K562 (cell line): ENCODE results near the gene WDR20. TPM values are rescaled to one million over a fixed set of nuclear protein-coding genes. Genes with fewer than 3 reads are reported as not detected.

ENCODE experiments used
- ATAC-seq: fragments of 200-7000 bp; cut with Tn5 transposase; 3 replicates; pipeline ENCODE4 v1.9.1; 2020; ENCODE audit warnings: moderate library complexity
- BruUV-seq: library from RNA; stranded (reverse); fragments of 400-500 nt; replicated peaks from 2 replicates; lab custom pipeline; 2021; lab: Mats Ljungman, UMichigan
- CTCF ChIA-PET: fragments of 300-600 bp; formaldehyde crosslinking; extraction: SDS; loops from one replicate; lab custom pipeline; 2021; ENCODE audit warnings: low intra/inter-chr PET ratio; lab: Yijun Ruan, JAX
- POLR2A ChIA-PET: fragments of 300-600, 350-650 bp; sonication (Branson Sonifier 250); formaldehyde crosslinking; extraction: SDS; loops from one replicate; lab custom pipeline; 2021; ENCODE audit warnings: antibody characterized with exemption, inconsistent platforms; lab: Yijun Ruan, JAX
- DNase-seq, 4 experiments: peaks; one replicate each; pipeline versions ENCODE4 v3.0.0 to v3.0.0-alpha.2; 2011 to 2018; ENCODE audit warnings: low spot score in 3 of 4, mixed read lengths in 3 of 4; ENCODE audit errors: extremely low read depth in 1 of 4
- FAIRE-seq: peaks from 2 replicates; lab custom pipeline; 2011; peaks lifted over from hg19 to GRCh38; lab: Jason Lieb, UNC
- H2AFZ ChIP-seq: 2 replicates; pipeline ENCODE4 v1.6.0; 2011; ENCODE audit warnings: low read depth, low read length, control low read depth, inconsistent platforms
- H3K27ac ChIP-seq: fragments of 200-600 bp; 3 replicates; pipeline ENCODE4 v1.8.0; 2011; ENCODE audit warnings: low read depth, mild to moderate bottlenecking, control low read depth, inconsistent platforms, low read length, moderate library complexity, mixed read lengths; ENCODE audit errors: extremely low read depth
- H3K27me3 ChIP-seq, 2 experiments: fragments of 300-600 bp in 1 of 2; 2 replicates in 1 of 2; 3 replicates in 1 of 2; pipeline versions ENCODE4 v1.6.0 to v1.8.0; 2011; ENCODE audit warnings: inconsistent platforms in 2 of 2, low read length in 2 of 2, mild to moderate bottlenecking in 1 of 2, mixed read lengths in 1 of 2, moderate library complexity in 1 of 2; ENCODE audit not compliant: control insufficient read depth in 2 of 2, insufficient read depth in 2 of 2
- H3K36me3 ChIP-seq: fragments of 300-600 bp; 3 replicates; pipeline ENCODE4 v1.8.0; 2011; ENCODE audit warnings: mild to moderate bottlenecking, low read length, inconsistent platforms; ENCODE audit not compliant: control insufficient read depth, insufficient read depth
- H3K4me1 ChIP-seq, 2 experiments: fragments of 200-600 bp in 1 of 2; replicated peaks in 1 of 2; 2 replicates in 1 of 2; 3 replicates in 1 of 2; pipeline versions ENCODE4 v1.5.1 to v1.8.0; 2011; ENCODE audit warnings: inconsistent platforms in 2 of 2, low read length in 2 of 2, mild to moderate bottlenecking in 1 of 2, mixed read lengths in 1 of 2, moderate library complexity in 1 of 2; ENCODE audit not compliant: control insufficient read depth in 2 of 2, insufficient read depth in 2 of 2
- H3K4me2 ChIP-seq: 2 replicates; pipeline ENCODE4 v1.6.1; 2011; ENCODE audit warnings: low read length, control low read depth, inconsistent platforms, mixed read lengths; ENCODE audit not compliant: insufficient read depth
- H3K4me3 ChIP-seq: fragments of 200-600 bp; sonication (generic), shearing (Covaris generic); 2 replicates; pipeline ENCODE4 v1.5.1; 2016; ENCODE audit warnings: control low read depth, inconsistent platforms
- H3K79me2 ChIP-seq: fragments of 200-600 bp; 3 replicates; pipeline ENCODE4 v1.8.0; 2011; ENCODE audit warnings: low read length, inconsistent platforms; ENCODE audit not compliant: control insufficient read depth, insufficient read depth
- H3K9ac ChIP-seq, 2 experiments: 2 replicates each; pipeline versions ENCODE4 v1.6.0 to v1.6.1; 2011; ENCODE audit warnings: low read depth in 2 of 2, low read length in 2 of 2, control low read depth in 1 of 2, inconsistent platforms in 1 of 2, mild to moderate bottlenecking in 1 of 2, mixed read lengths in 1 of 2; ENCODE audit not compliant: insufficient read depth in 1 of 2
- H3K9me1 ChIP-seq: one replicate; pipeline ENCODE4 v1.6.0; 2011; ENCODE audit warnings: inconsistent platforms, mild to moderate bottlenecking, low read length, moderate library complexity; ENCODE audit not compliant: control insufficient read depth, insufficient read depth
- H3K9me3 ChIP-seq: replicated peaks from 2 replicates; pipeline ENCODE4 v1.5.1; 2011; ENCODE audit warnings: low read depth, low read length, inconsistent platforms; ENCODE audit not compliant: control insufficient read depth, insufficient read depth
- H4K20me1 ChIP-seq: replicated peaks from 2 replicates; pipeline ENCODE4 v1.6.1; 2011; ENCODE audit warnings: low read length, inconsistent platforms, mixed read lengths; ENCODE audit not compliant: control insufficient read depth, insufficient read depth
- ETV6 ChIP-seq, 3 experiments: fragments of 150-350 bp in 1 of 3; sonication (generic) in 1 of 3; formaldehyde crosslinking in 1 of 3; IDR thresholded peaks; 2 replicates each; pipeline versions ENCODE4 v1.6.1 to v1.8.0; 2014 to 2022; ENCODE audit warnings: borderline replicate concordance in 2 of 3, low read depth in 2 of 3, antibody characterized with exemption in 1 of 3, low read length in 1 of 3, mild to moderate bottlenecking in 1 of 3, missing genetic modification reagents in 1 of 3
- MTA2 ChIP-seq: fragments of 450-650 bp; IDR thresholded peaks from 2 replicates; pipeline ENCODE4 v1.6.1; 2016; ENCODE audit warnings: low read depth
- RBM22 ChIP-seq: fragments of 200-400 bp; formaldehyde crosslinking; IDR thresholded peaks from 2 replicates; pipeline ENCODE4 v1.6.1; 2018; ENCODE audit warnings: low read length, low read depth; ENCODE audit not compliant: poor library complexity, severe bottlenecking
- SNAPC5 ChIP-seq: fragments of 250-450 bp; sonication (Bioruptor Pico); IDR thresholded peaks from 2 replicates; pipeline ENCODE4 v1.8.0; 2021; ENCODE audit warnings: moderate library complexity, mild to moderate bottlenecking, inconsistent platforms
- TSHZ1 ChIP-seq: fragments of 250-450 bp; sonication (Bioruptor Pico); IDR thresholded peaks from 2 replicates; pipeline ENCODE4 v1.4.0; 2020; ENCODE audit warnings: mild to moderate bottlenecking, moderate library complexity
- WGBS: fragments of 100-300 bp; shearing (Covaris generic); methylation state at CpG from one replicate; pipeline ENCODE4 v1.1.6; 2016; ENCODE audit warnings: low coverage, mixed read lengths; ENCODE audit not compliant: insufficient coverage; ENCODE audit errors: missing lambda C conversion rate; 5-methylcytosine and 5-hydroxymethylcytosine counted together
- in situ Hi-C: fragments of 300-500 bp; cut with MboI; formaldehyde crosslinking; loops from 4 replicates; pipeline ENCODE4 v1.15.0; 2018; ENCODE audit warnings: inconsistent platforms, mixed read lengths
- intact Hi-C: fragments of 100-400 bp; cut with micrococcal nuclease; formaldehyde crosslinking; loops from 2 replicates; pipeline ENCODE4 v1.14.2; 2022
- polyA plus RNA-seq, 8 experiments: library from polyadenylated mRNA; depleted of rRNA in 4 of 8; stranded (reverse) in 5 of 8; unstranded in 3 of 8; fragments of >200 nt; fragmentation: Nextera tagmentation in 2 of 8; fragmentation: Illumina TruSeq in 1 of 8; extraction: Ambion mirVana in 2 of 8; extraction: Trizol in 1 of 8; gene quantifications; 2 replicates each; pipeline versions ENCODE4 v1.2.1 to v1.2.3, GENCODE V29; 2011 to 2014; ENCODE audit warnings: inconsistent platforms in 1 of 8, missing spikeins in 1 of 8
- total RNA-seq, 7 experiments: library from RNA; depleted of rRNA in 6 of 7; stranded (reverse); fragments of >200 nt in 6 of 7; fragmentation: Illumina TruSeq in 2 of 7; extraction: Trizol in 2 of 7; gene quantifications; 2 replicates each; pipeline versions ENCODE4 v1.2.1 to v1.2.3, GENCODE V29; 2011 to 2021; ENCODE audit warnings: low replicate concordance in 1 of 7

WDR20 gene
- total and polyA plus RNA-seq, 9 of the 15 experiments (the other 6 are each of a cell fraction or from before 2014, with no cell fraction given): 7.0 to 15.3 (median 11.8) TPM

GRCh38 chr14:102229071-102229738, 89.5 kb downstream of the WDR20 start:
- no peaks in the 10 kb centered on the region for H3K9me1 ChIP-seq
- no peaks in the 10 kb centered on the region for H3K27me3 ChIP-seq
- POLR2A ChIA-PET: no interaction called here
- BruUV-seq: no TSS peak
- no peaks in the 10 kb centered on the region for H3K36me3 ChIP-seq
- no peak overlapping the region for H3K9ac ChIP-seq
- intact Hi-C loops (no loop called here), in situ Hi-C loops (no loop called here)
- ATAC-seq (no peak), FAIRE-seq (no peak), DNase-seq (no peak)
- H4K20me1 ChIP-seq: no peaks in the 10 kb centered on the region
- no peaks in the 10 kb centered on the region for H3K79me2 ChIP-seq
- H2AFZ ChIP-seq: no peak overlapping the region
- peaks cover 0 to 2% of the 10 kb centered on the region in 2 experiments; a peak in 1 of 5 replicates for H3K4me1 ChIP-seq
- no peaks in the 10 kb centered on the region for H3K9me3 ChIP-seq
- WGBS: 78% methylated on average over 18 of the region's 43 CpGs
- no peak overlapping the region for H3K4me3 ChIP-seq
- CTCF ChIA-PET: no interaction called here
- H3K27ac ChIP-seq: no peak overlapping the region
- H3K4me2 ChIP-seq: no peak overlapping the region
- TF ChIP-seq ETV6 (IDR thresholded peaks at IDR 0.05; ENCODE audit: borderline replicate concordance in 1 of 2, low read depth in 2 of 2, low read length in 1 of 2) (no peak), ETV6 (CRISPR knock-in tag; IDR thresholded peaks at IDR 0.05; ENCODE audit: borderline replicate concordance) (no peak), MTA2 (no peak), TSHZ1 (no peak), SNAPC5 (CRISPR knock-in tag) (no peak), RBM22 (no peak)
